Ascending aorta (tissue), 2 donors: Measurements from ENCODE around the gene DENND5B. TPM values are rescaled to one million over a fixed set of nuclear protein-coding genes. Genes with fewer than 3 reads are reported as not detected.
A peak's percentile ranks its signal among the peaks of the same experiment; 100 is the strongest.

Source experiments
- DNase-seq, 2 donors: peaks; one replicate each; pipeline ENCODE4 v3.0.0-alpha.2; 2019; ENCODE audit warnings: low spot score in 2 of 2
- H3K27ac ChIP-seq, 2 donors: fragments of 200-600 bp; sonication (generic); one replicate each; pipeline ENCODE4 v1.5.1; 2016 to 2017; ENCODE audit warnings: mild to moderate bottlenecking in 1 of 2
- H3K27me3 ChIP-seq: fragments of 200-600 bp; sonication (generic); one replicate; pipeline ENCODE4 v1.5.1; 2017
- H3K36me3 ChIP-seq, 2 donors: fragments of 200-600 bp; sonication (generic); one replicate each; pipeline ENCODE4 v1.5.1; 2016
- H3K4me1 ChIP-seq, 2 donors: fragments of 200-600 bp; sonication (generic); one replicate each; pipeline ENCODE4 v1.5.1; 2016 to 2017; ENCODE audit warnings: mild to moderate bottlenecking in 1 of 2
- H3K4me3 ChIP-seq, 2 donors: fragments of 200-600 bp; sonication (generic); one replicate each; pipeline ENCODE4 v1.5.1; 2016 to 2017; ENCODE audit warnings: mild to moderate bottlenecking in 1 of 2
- H3K9me3 ChIP-seq, 2 donors: fragments of 200-600 bp; sonication (generic); one replicate each; pipeline ENCODE4 v1.5.1; 2016
- CTCF ChIP-seq, 3 experiments: fragments of 200-600 bp in 2 of 3; fragments of 450-650 bp in 1 of 3; sonication (generic) in 2 of 3; IDR thresholded peaks; one replicate each; pipeline ENCODE4 v1.5.1; 2016 to 2019; ENCODE audit warnings: antibody characterized with exemption in 3 of 3, mild to moderate bottlenecking in 1 of 3, moderate library complexity in 1 of 3
- intact Hi-C: fragments of 100-400 bp; cut with DNase I; formaldehyde crosslinking; loops from one replicate; pipeline ENCODE4 v1.15.1; 2023
- total RNA-seq: library from RNA; depleted of rRNA; stranded (reverse); fragments of >200 nt; gene quantifications from one replicate; pipeline ENCODE4 v1.1.0, GENCODE V29; 2016

The DENND5B gene
- total RNA-seq, 1 donor from 2014 or later: 4.7 TPM

- no peaks in the 10 kb centered on the region for H3K27me3 ChIP-seq
- DNase-seq: peak in 1 of 2 donors; percentile 68
- H3K36me3 ChIP-seq: no peaks in the 10 kb centered on the region
- peak overlapping the region; percentile 42 to 46 for H3K4me3 ChIP-seq
- H3K9me3 ChIP-seq: no peaks in the 10 kb centered on the region
- TF ChIP-seq CTCF (IDR thresholded peaks at IDR 0.05): no peak
- H3K4me1 ChIP-seq: peaks cover 0 to 7% of the 10 kb centered on the region in 2 donors
- peak overlapping the region in 1 of 2 donors; percentile 33 for H3K27ac ChIP-seq
- intact Hi-C loops: loop anchor here (2.0 kb wide), 1 partner anchor 43 kb away; the partner anchor contains the start of gene SINHCAF
These were observed 221.0 kb downstream of the DENND5B start for GRCh38 chr12:31369712-31370521.

DNA sequence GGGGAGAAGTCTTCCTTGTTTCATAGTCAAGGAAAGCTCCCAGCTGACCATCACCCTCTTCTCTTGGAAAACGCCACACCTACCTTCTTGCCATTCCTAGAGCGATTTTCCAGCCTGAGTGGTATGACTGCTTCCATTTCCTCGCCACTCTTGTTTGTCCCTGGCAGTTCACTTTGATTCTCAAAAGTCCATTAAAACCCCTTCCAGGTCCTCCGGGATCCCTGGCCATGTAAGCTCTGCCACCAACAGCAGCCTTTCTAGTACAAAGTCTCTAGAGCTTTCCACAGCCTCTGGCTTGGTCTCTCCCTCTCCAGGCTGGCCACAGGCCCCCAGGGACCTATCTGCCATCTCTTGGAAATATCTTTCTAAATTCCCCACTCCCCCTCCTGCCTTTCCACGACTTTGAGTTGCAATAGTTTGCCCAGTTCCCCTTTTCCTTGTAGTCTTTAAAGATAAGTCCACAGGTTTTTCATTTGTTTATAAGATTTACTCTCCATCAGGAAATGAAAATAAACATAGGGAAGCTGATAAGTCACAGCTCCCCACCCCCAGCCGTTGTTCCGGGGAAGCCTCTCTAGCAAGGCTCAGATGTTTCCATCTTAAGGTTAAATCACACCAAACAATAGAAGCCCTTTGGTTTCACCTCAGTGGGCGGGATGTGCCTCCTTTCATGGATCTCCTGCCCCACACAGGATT is 222.1 kb downstream of the DENND5B start:
- Histone ChIP-seq H3K27me3 (no peaks in the 10 kb centered on the region), H3K4me3 (no peak overlapping the region), H3K4me1 (peaks cover 0 to 7% of the 10 kb centered on the region in 2 donors), H3K27ac (peak overlapping the region; percentile 7 to 33), H3K9me3 (no peaks in the 10 kb centered on the region), H3K36me3 (no peaks in the 10 kb centered on the region)
- no peak for TF ChIP-seq CTCF (IDR thresholded peaks at IDR 0.05)
- DNase-seq: no peak
- intact Hi-C loops: no loop called here

- intact Hi-C loops: no loop called here
- DNase-seq: no peak
- Histone ChIP-seq H3K9me3 (no peaks in the 10 kb centered on the region), H3K4me1 (peaks cover 0 to 7% of the 10 kb centered on the region in 2 donors), H3K36me3 (no peaks in the 10 kb centered on the region), H3K27me3 (no peaks in the 10 kb centered on the region), H3K4me3 (no peak overlapping the region), H3K27ac (no peak overlapping the region)
- no peak for TF ChIP-seq CTCF (IDR thresholded peaks at IDR 0.05)
These were observed 224.8 kb downstream of the DENND5B start for GRCh38 chr12:31366104-31366621.

- DNase-seq: no peak
- no peaks in the 10 kb centered on the region for H3K9me3 ChIP-seq
- H3K27ac ChIP-seq: no peak overlapping the region
- TF ChIP-seq CTCF (IDR thresholded peaks at IDR 0.05): no peak
- no peaks in the 10 kb centered on the region for H3K4me1 ChIP-seq
- no peaks in the 10 kb centered on the region for H3K27me3 ChIP-seq
- intact Hi-C loops: no loop called here
- no peak overlapping the region for H3K4me3 ChIP-seq
- H3K36me3 ChIP-seq: no peaks in the 10 kb centered on the region
These were observed 227.1 kb downstream of the DENND5B start for GRCh38 chr12:31363831-31364230.

GRCh38 chr12:31363416-31363809 is 227.5 kb downstream of the DENND5B start:
- TF ChIP-seq CTCF (IDR thresholded peaks at IDR 0.05): no peak
- no peak for DNase-seq
- H3K27me3 ChIP-seq: no peaks in the 10 kb centered on the region
- no peaks in the 10 kb centered on the region for H3K36me3 ChIP-seq
- no peak overlapping the region for H3K27ac ChIP-seq
- intact Hi-C loops: no loop called here
- H3K4me1 ChIP-seq: no peaks in the 10 kb centered on the region
- no peak overlapping the region for H3K4me3 ChIP-seq
- H3K9me3 ChIP-seq: no peaks in the 10 kb centered on the region
